Medulla oblongata (tissue), 1 donor: ENCODE data around the gene PRKCE.

Experiments used
- DNase-seq: peaks from one replicate; pipeline ENCODE4 v3.0.0-alpha.2; 2015; ENCODE audit errors: extremely low spot score

The PRKCE gene

GRCh38 chr2:45806563-45807358, 155.3 kb downstream of the PRKCE start:
- DNase-seq, result no peak

- no peak for DNase-seq
Observed at GRCh38 chr2:45808294-45808800, 156.9 kb downstream of the PRKCE start.

GRCh38 chr2:45809205-45809604, 157.7 kb downstream of the PRKCE start:
- no peak for DNase-seq

GRCh38 chr2:45812011-45812500, 160.6 kb downstream of the PRKCE start:
- no peak for DNase-seq

- DNase-seq, result no peak
Observed at GRCh38 chr2:45813003-45813941, 161.8 kb downstream of the PRKCE start.

- DNase-seq, result no peak
Observed at GRCh38 chr2:45814488-45814887, 163.0 kb downstream of the PRKCE start.

- DNase-seq, result no peak
Observed at GRCh38 chr2:45814951-45815621, 163.6 kb downstream of the PRKCE start.

GRCh38 chr2:45816272-45816671, 164.8 kb downstream of the PRKCE start:
- DNase-seq, result no peak

- DNase-seq, result no peak
Observed at GRCh38 chr2:45818591-45818990, 167.1 kb downstream of the PRKCE start.

- no peak for DNase-seq
Observed at GRCh38 chr2:45820048-45820447, 168.6 kb downstream of the PRKCE start.

- DNase-seq, result no peak
Observed at GRCh38 chr2:45821558-45822271, 170.2 kb downstream of the PRKCE start.

GRCh38 chr2:45822272-45822630, 170.8 kb downstream of the PRKCE start:
- DNase-seq, result no peak

- peak; percentile 86 for DNase-seq
Observed at GRCh38 chr2:45823723-45824206, 172.3 kb downstream of the PRKCE start.

- DNase-seq, result no peak
Observed at GRCh38 chr2:45825001-45825651, 173.7 kb downstream of the PRKCE start.

GRCh38 chr2:45826460-45826859, 175.0 kb downstream of the PRKCE start:
- DNase-seq, result no peak

GRCh38 chr2:45826884-45827635, 175.6 kb downstream of the PRKCE start:
- DNase-seq, result no peak

- no peak for DNase-seq
Observed at GRCh38 chr2:45830322-45830721, 178.8 kb downstream of the PRKCE start.

- DNase-seq, result no peak
Observed at GRCh38 chr2:45833301-45833967, 182.0 kb downstream of the PRKCE start.

- DNase-seq, result no peak
Observed at GRCh38 chr2:45833968-45834344, 182.5 kb downstream of the PRKCE start.
